HG03442 (cell line): Measurements from ENCODE around the gene LMO1.

Source experiments
- ATAC-seq: cut with Tn5 transposase; IDR thresholded peaks from one replicate; pipeline ENCODE4 v1.9.1; 2021; ENCODE audit warnings: mild to moderate bottlenecking, moderate library complexity; ENCODE audit not compliant: unreplicated experiment

LMO1 gene

GRCh38 chr11:8207080-8208000 lies 56.3 kb downstream of the LMO1 start:
- ATAC-seq = no peak

GRCh38 chr11:8206251-8207079 lies 57.2 kb downstream of the LMO1 start:
- ATAC-seq = no peak

- ATAC-seq = no peak
Observed at GRCh38 chr11:8205566-8205965, 58.1 kb downstream of the LMO1 start.

- ATAC-seq = no peak
Observed at GRCh38 chr11:8204596-8204995, 59.1 kb downstream of the LMO1 start.

GRCh38 chr11:8204025-8204424 lies 59.7 kb downstream of the LMO1 start:
- no peak for ATAC-seq

GRCh38 chr11:8203414-8203715 lies 60.3 kb downstream of the LMO1 start:
- ATAC-seq = no peak

GRCh38 chr11:8202516-8203413 lies 60.9 kb downstream of the LMO1 start:
- ATAC-seq = no peak

GRCh38 chr11:8201644-8202365 lies 61.9 kb downstream of the LMO1 start:
- peak; percentile 86 for ATAC-seq

GRCh38 chr11:8199676-8200075 lies 64.0 kb downstream of the LMO1 start:
- no peak for ATAC-seq

GRCh38 chr11:8196749-8197148 lies 66.9 kb downstream of the LMO1 start:
- no peak for ATAC-seq

- no peak for ATAC-seq
Observed at GRCh38 chr11:8194956-8195355, 68.7 kb downstream of the LMO1 start.

- ATAC-seq = no peak
Observed at GRCh38 chr11:8192896-8193209, 70.8 kb downstream of the LMO1 start.

GRCh38 chr11:8192016-8192895 lies 71.4 kb downstream of the LMO1 start:
- ATAC-seq = no peak

- no peak for ATAC-seq
Observed at GRCh38 chr11:8190431-8190830, 73.2 kb downstream of the LMO1 start.

- no peak for ATAC-seq
Observed at GRCh38 chr11:8186429-8186828, 77.2 kb downstream of the LMO1 start.

GRCh38 chr11:8183111-8183510 lies 80.6 kb downstream of the LMO1 start:
- ATAC-seq = no peak

GRCh38 chr11:8180469-8180868 lies 83.2 kb downstream of the LMO1 start:
- ATAC-seq = no peak

GRCh38 chr11:8178297-8178696 lies 85.4 kb downstream of the LMO1 start:
- no peak for ATAC-seq

GRCh38 chr11:8177136-8177535 lies 86.5 kb downstream of the LMO1 start:
- ATAC-seq = no peak
